DND-41 (cell line): ENCODE data around the gene SLC43A1.

ENCODE experiments used
- EZH2 ChIP-seq: IDR thresholded peaks from 3 replicates; pipeline ENCODE4 v1.6.1; 2012; ENCODE audit warnings: borderline replicate concordance, low read depth, mild to moderate bottlenecking, moderate library complexity, low read length, inconsistent platforms; ENCODE audit not compliant: severe bottlenecking
- TF ChIP-seq, protein P1 (sequence below): IDR thresholded peaks from 2 replicates; pipeline ENCODE4 v1.5.1; 2012; ENCODE audit warnings: borderline replicate concordance, low read length, moderate library complexity, mild to moderate bottlenecking; ENCODE audit not compliant: poor library complexity, severe bottlenecking; ENCODE audit errors: extremely low read depth

DNA sequence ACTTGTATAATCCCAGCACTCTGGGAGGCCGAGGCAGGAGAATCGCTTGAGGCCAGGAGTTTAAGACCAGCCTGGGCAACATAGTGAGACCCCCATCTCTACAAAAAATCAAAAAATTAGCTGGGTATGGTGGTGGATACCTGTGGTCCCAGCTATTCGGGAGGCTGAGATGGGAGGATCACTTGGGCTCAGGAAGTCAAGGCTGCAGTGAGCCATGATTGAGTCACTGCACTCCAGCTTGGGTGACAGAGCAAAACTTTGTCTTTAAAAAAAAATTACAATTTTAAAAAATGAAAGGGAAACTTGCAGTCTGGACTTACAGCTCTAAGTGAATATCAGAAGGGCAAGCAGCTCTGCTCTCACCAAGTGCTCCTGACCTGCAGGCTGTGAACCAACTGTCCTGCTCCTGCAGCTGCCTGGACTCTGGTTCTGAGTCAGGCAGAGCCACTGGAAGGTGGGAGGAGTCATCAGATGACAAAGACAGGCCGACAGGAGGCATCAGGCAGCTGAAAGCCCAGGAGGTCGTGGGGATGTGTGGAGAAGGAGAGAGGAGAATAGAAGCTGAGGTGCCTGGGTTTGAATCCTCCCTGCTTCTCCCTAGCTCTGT lies 31.5 kb upstream of the SLC43A1 start:
- no peak for TF ChIP-seq EZH2
- TF ChIP-seq, protein P1, sequence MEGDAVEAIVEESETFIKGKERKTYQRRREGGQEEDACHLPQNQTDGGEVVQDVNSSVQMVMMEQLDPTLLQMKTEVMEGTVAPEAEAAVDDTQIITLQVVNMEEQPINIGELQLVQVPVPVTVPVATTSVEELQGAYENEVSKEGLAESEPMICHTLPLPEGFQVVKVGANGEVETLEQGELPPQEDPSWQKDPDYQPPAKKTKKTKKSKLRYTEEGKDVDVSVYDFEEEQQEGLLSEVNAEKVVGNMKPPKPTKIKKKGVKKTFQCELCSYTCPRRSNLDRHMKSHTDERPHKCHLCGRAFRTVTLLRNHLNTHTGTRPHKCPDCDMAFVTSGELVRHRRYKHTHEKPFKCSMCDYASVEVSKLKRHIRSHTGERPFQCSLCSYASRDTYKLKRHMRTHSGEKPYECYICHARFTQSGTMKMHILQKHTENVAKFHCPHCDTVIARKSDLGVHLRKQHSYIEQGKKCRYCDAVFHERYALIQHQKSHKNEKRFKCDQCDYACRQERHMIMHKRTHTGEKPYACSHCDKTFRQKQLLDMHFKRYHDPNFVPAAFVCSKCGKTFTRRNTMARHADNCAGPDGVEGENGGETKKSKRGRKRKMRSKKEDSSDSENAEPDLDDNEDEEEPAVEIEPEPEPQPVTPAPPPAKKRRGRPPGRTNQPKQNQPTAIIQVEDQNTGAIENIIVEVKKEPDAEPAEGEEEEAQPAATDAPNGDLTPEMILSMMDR = no peak
